ACC112 (cell line): ENCODE data around the gene TMPRSS7.
A peak's percentile ranks its signal among the peaks of the same experiment; 100 is the strongest.

Experiments
- H2AFZ ChIP-seq: fragments of 200-600 bp; sonication (generic); one replicate; pipeline ENCODE4 v1.6.0; 2017; ENCODE audit warnings: antibody characterized with exemption, low read length; ENCODE audit not compliant: unreplicated experiment
- H3K27ac ChIP-seq: fragments of 200-600 bp; sonication (generic); 2 replicates; pipeline ENCODE4 v1.5.1; 2014; ENCODE audit warnings: low read depth, mild to moderate bottlenecking, antibody characterized with exemption, low read length, moderate library complexity
- H3K27me3 ChIP-seq: fragments of 200-600 bp; sonication (generic); 2 replicates; pipeline ENCODE4 v1.6.1; 2014; ENCODE audit warnings: mild to moderate bottlenecking, antibody characterized with exemption, low read length, moderate library complexity, mixed read lengths; ENCODE audit not compliant: insufficient read depth
- H3K36me3 ChIP-seq: fragments of 200-600 bp; sonication (generic); 2 replicates; pipeline ENCODE4 v1.6.1; 2016; ENCODE audit warnings: mild to moderate bottlenecking, antibody characterized with exemption, low read length, moderate library complexity, mixed read lengths; ENCODE audit not compliant: insufficient read depth
- H3K4me1 ChIP-seq: fragments of 200-600 bp; sonication (generic); one replicate; pipeline ENCODE4 v1.6.1; 2016; ENCODE audit warnings: low read length, mixed read lengths; ENCODE audit not compliant: insufficient read depth, unreplicated experiment, control insufficient read depth
- H3K4me3 ChIP-seq: fragments of 200-600 bp; sonication (generic); 2 replicates; pipeline ENCODE4 v1.5.1; 2014; ENCODE audit warnings: mild to moderate bottlenecking, low read depth, low read length
- H3K79me2 ChIP-seq: fragments of 200-600 bp; sonication (generic); one replicate; pipeline ENCODE4 v1.6.0; 2016; ENCODE audit warnings: low read length; ENCODE audit not compliant: control insufficient read depth, unreplicated experiment, insufficient read depth

Gene TMPRSS7

DNA sequence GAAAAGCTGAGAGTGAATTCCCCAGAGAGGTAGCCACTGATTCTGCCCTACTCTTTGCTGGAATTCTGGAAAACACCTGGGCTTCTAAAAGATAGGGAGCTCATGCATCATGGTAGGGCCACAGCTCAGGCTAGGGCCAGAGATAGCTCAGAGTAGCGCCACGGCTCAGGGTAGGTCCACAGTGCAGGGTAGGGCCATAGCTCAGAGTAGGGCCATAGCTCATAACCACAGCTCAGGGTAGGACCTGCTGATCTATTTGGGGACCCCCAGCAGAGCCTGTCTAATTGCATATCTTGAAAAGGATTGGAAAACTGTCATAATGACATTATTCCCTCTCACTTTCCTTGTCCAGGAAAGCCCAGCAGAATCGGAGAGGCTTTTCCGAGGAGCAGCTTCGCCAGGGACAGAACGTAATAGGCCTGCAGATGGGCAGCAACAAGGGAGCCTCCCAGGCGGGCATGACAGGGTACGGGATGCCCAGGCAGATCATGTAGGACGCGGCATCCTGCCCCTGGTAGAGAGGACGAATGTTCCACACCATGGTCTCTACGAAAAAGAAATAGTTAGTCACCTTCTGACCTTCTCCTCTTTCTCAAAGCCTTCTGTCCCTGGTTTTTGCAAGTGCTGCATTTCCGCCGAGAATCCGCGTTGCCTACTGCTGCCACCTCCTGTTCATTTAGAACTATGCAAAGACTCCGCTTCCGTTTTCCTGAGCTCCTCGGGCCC, 21.3 kb upstream of the TMPRSS7 start:
- H3K27ac ChIP-seq, result no peak overlapping the region
- no peaks in the 10 kb centered on the region for H3K36me3 ChIP-seq

GRCh38 chr3:112013784-112014143, 20.8 kb upstream of the TMPRSS7 start:
- no peak overlapping the region for H3K4me3 ChIP-seq
- no peaks in the 10 kb centered on the region for H3K27me3 ChIP-seq
- no peaks in the 10 kb centered on the region for H3K79me2 ChIP-seq
- no peaks in the 10 kb centered on the region for H3K36me3 ChIP-seq
- H2AFZ ChIP-seq, result no peak overlapping the region
- H3K27ac ChIP-seq, result no peak overlapping the region
- no peaks in the 10 kb centered on the region for H3K4me1 ChIP-seq

More for the DNA sequence above, 21.3 kb upstream of the TMPRSS7 start:
- H3K4me3 ChIP-seq, result no peak overlapping the region
- no peaks in the 10 kb centered on the region for H3K79me2 ChIP-seq
- H2AFZ ChIP-seq, result peak overlapping the region; percentile 46
- no peaks in the 10 kb centered on the region for H3K27me3 ChIP-seq
- no peaks in the 10 kb centered on the region for H3K4me1 ChIP-seq

DNA sequence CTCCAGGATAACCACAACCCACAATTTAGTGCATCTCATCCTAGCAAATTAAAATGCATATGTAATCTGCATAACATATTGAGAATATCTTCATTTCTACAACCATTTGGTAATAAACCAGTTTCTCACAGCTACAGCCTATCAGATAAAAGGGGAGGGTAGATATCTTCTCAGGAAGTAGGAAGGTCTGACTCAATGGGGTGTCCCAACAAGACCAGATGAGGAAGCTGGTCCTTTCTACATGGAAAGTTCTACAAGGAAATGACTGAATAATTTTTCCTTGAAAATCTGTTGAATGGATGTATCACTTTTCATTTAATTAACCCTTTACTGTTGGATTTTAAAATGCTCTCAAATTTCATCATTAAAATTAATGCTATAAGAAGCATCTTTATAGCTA, 17.4 kb upstream of the TMPRSS7 start:
- H3K27me3 ChIP-seq, result no peaks in the 10 kb centered on the region
- H2AFZ ChIP-seq, result no peak overlapping the region
- H3K79me2 ChIP-seq, result no peaks in the 10 kb centered on the region
- no peaks in the 10 kb centered on the region for H3K4me1 ChIP-seq
- no peak overlapping the region for H3K27ac ChIP-seq
- H3K4me3 ChIP-seq, result no peak overlapping the region
- H3K36me3 ChIP-seq, result no peaks in the 10 kb centered on the region

GRCh38 chr3:112018712-112019111, 15.8 kb upstream of the TMPRSS7 start:
- Histone ChIP-seq H3K27me3 (no peaks in the 10 kb centered on the region), H3K4me1 (no peaks in the 10 kb centered on the region), H3K79me2 (no peaks in the 10 kb centered on the region), H3K4me3 (no peak overlapping the region), H3K36me3 (no peaks in the 10 kb centered on the region), H3K27ac (no peak overlapping the region), H2AFZ (no peak overlapping the region)

DNA sequence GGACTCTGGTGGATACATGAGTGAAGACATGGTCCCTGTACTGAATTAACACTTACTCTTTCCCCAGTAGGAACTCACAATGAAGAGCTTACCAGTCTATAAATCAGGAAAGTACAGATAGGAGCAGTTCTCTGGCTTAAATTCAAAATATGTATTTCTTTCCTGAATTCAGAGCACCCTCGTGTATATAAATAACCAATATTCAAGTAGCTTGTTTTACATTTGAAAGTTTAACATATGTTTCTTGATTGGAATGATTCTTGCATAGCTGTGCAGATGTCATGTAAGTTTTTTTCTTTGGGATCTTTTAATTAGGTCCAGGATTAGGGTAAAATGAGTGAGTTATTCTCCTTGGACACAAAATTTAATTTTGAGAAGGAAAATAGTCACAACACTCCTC, 14.8 kb upstream of the TMPRSS7 start:
- H3K4me1 ChIP-seq, result no peaks in the 10 kb centered on the region
- no peak overlapping the region for H2AFZ ChIP-seq
- H3K4me3 ChIP-seq, result no peak overlapping the region
- no peaks in the 10 kb centered on the region for H3K36me3 ChIP-seq
- no peaks in the 10 kb centered on the region for H3K79me2 ChIP-seq
- no peak overlapping the region for H3K27ac ChIP-seq
- H3K27me3 ChIP-seq, result no peaks in the 10 kb centered on the region

- no peaks in the 10 kb centered on the region for H3K27me3 ChIP-seq
- H3K36me3 ChIP-seq, result no peaks in the 10 kb centered on the region
- H3K4me3 ChIP-seq, result no peak overlapping the region
- no peaks in the 10 kb centered on the region for H3K79me2 ChIP-seq
- H2AFZ ChIP-seq, result no peak overlapping the region
- H3K27ac ChIP-seq, result no peak overlapping the region
- no peaks in the 10 kb centered on the region for H3K4me1 ChIP-seq
Observed at GRCh38 chr3:112020674-112021085, 13.9 kb upstream of the TMPRSS7 start.

DNA sequence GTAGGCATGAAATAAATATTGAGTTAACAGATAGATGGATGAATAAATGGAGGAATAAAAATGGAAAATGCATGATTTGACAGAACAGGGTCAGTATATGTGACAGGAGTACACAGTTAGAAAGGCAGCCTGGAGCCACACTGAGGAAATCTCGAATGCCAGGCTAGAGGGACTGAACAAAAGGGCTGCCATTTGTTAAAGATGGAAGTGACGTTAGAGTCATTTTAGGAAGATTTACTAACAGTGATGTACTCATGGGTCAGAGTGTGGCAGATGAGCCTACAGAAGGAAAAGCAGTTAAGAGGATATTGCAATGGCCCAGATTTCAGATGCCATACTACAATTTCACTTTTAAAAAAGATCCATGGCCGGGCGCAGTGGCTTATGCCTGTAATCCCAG, 7.4 kb upstream of the TMPRSS7 start:
- H3K79me2 ChIP-seq, result no peaks in the 10 kb centered on the region
- no peaks in the 10 kb centered on the region for H3K36me3 ChIP-seq
- no peaks in the 10 kb centered on the region for H3K4me1 ChIP-seq
- H3K27ac ChIP-seq, result no peak overlapping the region
- H2AFZ ChIP-seq, result no peak overlapping the region
- H3K27me3 ChIP-seq, result no peaks in the 10 kb centered on the region
- H3K4me3 ChIP-seq, result no peak overlapping the region

- Histone ChIP-seq H3K4me1 (no peaks in the 10 kb centered on the region), H3K36me3 (no peaks in the 10 kb centered on the region), H3K4me3 (no peak overlapping the region), H3K27ac (no peak overlapping the region), H3K27me3 (no peaks in the 10 kb centered on the region), H3K79me2 (no peaks in the 10 kb centered on the region), H2AFZ (no peak overlapping the region)
Observed at GRCh38 chr3:112027826-112028225, 6.7 kb upstream of the TMPRSS7 start.

DNA sequence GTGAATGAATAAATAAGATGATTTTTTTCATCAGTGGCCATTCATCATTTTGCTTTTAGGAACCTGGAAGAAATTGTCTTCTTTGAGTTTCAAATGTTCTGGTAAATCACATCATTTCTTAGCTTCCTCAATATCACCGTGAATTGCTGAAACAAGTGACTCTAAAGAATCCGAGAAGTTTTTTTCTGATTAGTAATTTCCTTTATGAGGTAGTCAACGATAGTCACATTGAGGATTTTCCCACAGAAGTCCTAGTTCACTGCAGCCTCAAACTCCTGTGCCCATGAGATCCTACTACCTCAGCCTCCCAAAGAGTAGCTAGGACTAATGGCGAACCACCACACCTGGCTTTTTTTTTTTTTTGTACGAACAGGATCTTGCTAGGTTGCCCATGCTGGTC, 3.6 kb upstream of the TMPRSS7 start:
- no peaks in the 10 kb centered on the region for H3K4me1 ChIP-seq
- no peaks in the 10 kb centered on the region for H3K79me2 ChIP-seq
- no peaks in the 10 kb centered on the region for H3K27me3 ChIP-seq
- no peak overlapping the region for H3K4me3 ChIP-seq
- no peaks in the 10 kb centered on the region for H3K36me3 ChIP-seq
- H2AFZ ChIP-seq, result no peak overlapping the region
- no peak overlapping the region for H3K27ac ChIP-seq

DNA sequence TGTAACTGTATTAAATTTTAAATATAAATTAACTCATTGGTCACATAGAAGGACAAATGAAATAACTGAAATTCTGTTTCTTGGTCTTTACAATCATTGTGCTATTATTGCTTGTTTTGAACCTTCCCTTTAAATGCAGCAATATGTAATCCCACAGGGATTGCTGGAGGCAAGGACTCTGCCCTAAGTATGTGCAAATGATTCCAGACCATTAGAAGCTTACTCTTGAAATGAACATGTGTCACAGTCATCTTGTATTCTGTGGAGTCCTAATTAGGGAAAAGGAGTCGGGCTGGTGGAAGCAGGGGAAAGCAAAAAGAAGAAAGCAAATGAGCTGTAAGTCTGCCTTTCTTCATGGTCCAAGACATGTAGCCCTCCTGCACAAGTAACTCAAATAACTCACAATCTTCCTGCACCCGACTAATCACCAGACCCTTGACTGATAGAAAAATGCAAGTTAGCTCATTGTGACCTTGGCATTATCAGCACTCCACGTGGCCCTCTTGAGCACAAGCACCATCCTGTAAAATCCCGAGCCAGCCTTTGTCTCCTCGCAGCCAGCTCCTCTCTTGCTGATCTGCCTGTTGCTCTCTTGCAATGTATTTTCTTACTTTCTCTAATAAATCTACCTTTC, 2.3 kb upstream of the TMPRSS7 start:
- Histone ChIP-seq H3K36me3 (no peaks in the 10 kb centered on the region), H3K4me1 (no peaks in the 10 kb centered on the region), H2AFZ (no peak overlapping the region), H3K27ac (no peak overlapping the region), H3K4me3 (no peak overlapping the region), H3K27me3 (no peaks in the 10 kb centered on the region), H3K79me2 (no peaks in the 10 kb centered on the region)

- Histone ChIP-seq H3K79me2 (no peaks in the 10 kb centered on the region), H2AFZ (no peak overlapping the region), H3K27me3 (no peaks in the 10 kb centered on the region), H3K27ac (no peak overlapping the region), H3K4me3 (no peak overlapping the region), H3K36me3 (no peaks in the 10 kb centered on the region), H3K4me1 (no peaks in the 10 kb centered on the region)
Observed at GRCh38 chr3:112035241-112035640, 705 bp downstream of the TMPRSS7 start.
